ENCODE data around the gene ERBB2.

ERBB2 gene

DNA sequence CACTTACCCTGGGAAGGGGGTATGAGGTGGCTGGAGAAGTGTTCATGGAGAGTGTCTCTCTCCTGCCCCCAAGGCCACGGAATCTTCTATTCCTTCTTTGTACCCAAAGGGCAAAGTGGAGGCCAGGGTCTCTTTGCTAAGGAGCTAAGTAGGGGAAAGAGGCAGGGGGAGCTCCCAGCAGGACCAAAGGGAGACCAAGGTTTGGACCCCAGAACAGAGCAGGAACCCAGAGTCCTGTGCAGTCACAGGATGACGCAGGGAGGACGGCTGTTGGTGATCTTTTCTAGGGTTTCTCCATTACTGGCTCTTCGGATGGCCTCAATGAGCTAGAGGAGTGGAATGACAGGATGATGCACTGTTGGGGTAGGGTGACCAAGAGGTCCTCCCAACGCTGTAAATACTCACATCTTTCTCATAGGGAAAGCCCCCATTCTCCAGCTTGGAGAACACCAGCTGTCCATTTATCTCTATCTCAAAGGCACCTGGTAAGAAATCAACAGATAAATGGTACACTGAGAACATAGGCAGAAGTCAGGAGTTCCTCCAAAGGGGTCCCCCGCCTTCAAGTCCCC, 29.5 kb downstream of the ERBB2 start:
- FAIRE-seq, result no peak

DNA sequence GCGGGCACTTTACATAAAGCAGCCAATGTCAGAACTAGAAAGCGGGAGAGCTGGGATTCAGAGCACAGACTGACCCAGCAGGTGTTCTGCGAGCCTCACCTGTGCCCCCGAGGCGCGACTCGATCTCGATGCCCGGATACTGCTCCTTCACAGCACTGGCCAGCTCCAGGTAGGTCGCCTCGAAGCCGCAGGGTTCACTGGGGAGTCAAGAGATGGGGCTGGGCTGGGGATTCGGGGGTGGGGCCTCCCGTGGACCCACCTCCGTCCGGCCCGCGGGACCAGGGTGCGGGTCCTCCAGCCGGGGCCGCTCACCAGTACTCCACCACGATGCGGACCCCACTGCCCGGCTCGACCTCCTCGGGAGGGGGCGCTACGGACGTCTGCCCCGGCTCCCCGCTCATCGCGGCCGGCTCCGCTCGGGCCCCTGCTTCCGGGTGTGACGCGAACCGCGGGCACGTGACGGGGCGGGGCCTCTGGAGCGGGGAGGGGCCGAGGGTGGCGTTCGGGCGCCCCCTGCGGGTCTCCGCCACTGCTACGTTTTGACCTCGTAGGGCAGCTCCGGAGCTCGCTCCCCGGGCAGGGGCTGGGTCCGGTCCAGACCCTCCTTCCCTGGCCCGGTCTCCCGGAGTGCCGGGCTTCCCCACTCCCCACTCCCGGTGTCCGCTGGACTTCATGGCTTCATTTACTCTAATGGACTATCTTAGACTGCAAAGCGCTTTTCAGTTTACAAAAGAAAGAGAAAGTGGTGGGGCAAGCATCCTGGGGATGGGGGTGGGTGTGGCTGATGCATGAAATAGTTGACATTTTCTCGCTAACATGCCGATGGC, 30.4 kb downstream of the ERBB2 start, which contains the start of gene MIEN1:
MIEN1 (minus strand) TSS at position 438 of the 827 bp plus-strand sequence; CDS start at position 401, 37 bp downstream.
- no peak for FAIRE-seq

GRCh38 chr17:39732586-39732985, 32.7 kb downstream of the ERBB2 start:
- FAIRE-seq, result no peak

GRCh38 chr17:39735882-39736281, 36.0 kb downstream of the ERBB2 start:
- FAIRE-seq, result no peak

GRCh38 chr17:39736319-39737165, 36.7 kb downstream of the ERBB2 start:
- no peak for FAIRE-seq

DNA sequence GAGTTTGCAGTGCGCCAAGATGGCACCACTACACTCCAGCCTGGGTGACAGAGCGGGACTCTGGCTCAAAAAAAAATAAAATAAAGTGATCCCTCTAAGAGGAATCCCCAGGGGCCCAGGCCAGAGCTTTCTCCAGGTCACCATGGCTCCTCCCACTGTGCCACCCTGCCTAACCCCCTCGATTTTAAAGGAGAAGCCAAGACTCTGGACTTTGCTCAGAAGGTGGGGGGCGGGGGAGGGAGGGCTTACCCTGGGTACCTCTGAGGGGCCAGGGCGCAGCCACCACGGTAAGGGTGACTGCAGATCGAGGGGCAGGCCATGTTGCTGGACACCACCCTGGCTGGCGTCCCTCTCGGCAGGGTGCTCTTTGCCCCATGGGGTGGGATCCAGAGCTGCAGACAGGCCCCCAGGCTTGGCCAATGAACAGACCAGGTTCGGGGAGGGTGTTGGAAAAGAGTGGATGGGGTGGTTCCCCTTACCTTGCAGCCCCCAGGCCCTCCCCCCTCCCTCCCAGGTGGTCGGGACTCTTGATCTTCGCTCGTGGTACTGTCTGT, 37.4 kb downstream of the ERBB2 start:
- FAIRE-seq, result no peak

GRCh38 chr17:39737760-39738567, 38.1 kb downstream of the ERBB2 start, which contains the start of gene GRB7:
Gene GRB7, plus strand, starts transcription at chr17:39737938. Its CDS starts 4,364 bp downstream, at chr17:39742302.
- FAIRE-seq, result no peak

DNA sequence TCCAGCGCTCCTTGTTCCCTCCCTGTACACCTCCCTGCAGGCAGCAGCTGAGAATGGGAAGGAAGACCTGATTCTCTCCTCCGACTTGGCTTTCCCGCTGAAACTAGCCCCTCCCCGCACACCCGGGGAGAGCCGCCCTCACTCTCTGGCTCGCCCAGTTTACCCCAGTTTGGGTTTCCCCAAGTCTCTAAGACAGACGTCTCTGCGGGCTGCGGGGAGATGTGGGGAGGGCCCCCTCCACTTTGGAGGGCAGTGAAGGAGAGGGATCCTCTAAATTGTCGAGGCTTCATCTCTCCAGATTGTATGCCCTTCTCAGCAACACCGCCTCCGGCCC, 38.7 kb downstream of the ERBB2 start:
- no peak for FAIRE-seq

DNA sequence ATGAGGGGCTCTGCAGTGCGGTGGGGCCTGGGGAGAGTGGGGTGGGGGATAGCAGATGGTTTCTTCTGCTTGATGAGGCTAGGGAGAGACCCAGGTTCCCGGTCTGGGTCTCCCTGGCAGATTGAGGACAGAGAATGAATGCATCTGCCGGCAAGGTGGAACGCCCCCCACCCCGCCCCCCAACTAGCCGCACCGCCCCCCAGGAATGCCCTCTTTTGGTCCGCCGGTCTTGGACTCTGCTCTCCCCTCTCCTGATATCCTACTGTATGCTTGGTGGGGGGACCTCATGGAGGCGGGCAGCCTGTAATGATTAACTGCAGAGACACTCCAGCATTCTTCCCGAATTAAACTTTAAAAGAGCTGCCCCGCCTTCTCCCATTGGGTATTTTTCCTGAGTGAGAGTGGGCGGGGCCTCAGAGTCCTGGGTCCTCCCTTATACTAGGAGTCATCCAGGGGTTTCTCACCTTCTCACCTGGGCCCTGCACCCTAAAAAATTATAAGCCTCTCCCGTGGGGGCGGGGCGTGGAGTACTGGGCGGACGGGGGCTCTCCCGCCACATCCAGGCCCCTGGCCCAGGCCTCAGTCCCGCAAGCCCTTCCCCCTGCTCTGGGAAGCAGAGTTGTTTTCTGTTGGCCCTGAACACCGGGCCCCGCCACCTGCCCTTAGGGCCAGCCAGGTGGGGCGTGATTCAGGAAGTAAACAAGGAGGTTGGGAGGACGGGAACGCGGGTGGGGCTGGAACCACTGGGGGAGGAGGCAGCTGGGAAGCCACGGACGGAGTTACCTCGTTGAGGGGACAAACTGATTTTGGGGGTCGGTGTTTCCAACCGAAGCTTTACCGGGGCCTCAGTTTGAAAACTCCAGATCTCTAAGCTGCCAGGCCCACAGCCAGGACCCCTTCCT, 39.4 kb downstream of the ERBB2 start:
- FAIRE-seq, result no peak

- no peak for FAIRE-seq
These were observed 40.1 kb downstream of the ERBB2 start for GRCh38 chr17:39739885-39740356.

DNA sequence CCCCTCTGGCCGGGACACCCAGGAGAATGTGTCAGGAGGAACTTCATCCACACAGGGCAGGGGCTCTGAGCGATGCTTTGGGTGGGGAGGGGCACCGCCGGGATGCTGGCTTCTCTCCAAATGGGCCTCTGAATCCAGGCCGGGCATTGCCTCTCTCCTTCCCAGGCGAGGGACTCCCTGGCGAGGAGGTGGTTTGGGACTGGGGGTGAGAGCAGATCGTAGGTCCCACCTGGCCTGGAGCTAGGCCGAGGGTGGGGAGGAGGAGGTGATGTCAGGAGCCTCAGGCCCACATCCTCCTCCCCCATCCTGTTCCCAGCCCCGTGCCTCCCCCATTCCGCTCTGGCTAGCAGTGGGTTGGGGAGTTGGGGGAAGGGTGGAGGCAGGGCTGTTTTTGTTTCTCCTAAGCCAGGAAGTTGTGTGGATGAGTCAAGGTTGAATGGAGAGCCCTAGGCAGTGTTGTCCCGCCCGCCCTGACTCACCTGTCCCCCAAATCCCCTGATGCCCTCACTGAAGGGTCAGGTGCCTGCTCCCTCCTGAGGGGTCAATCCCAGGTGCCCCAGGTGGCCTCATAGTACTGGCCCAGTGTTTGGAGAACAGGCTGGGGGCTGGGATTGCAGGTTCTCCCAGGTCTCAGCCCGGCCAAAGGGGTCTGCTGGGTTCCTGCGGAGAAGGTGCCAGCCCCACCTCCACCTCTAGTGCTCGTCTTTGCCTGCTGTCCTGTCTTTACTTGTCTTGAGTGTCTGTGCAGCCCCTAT, 40.7 kb downstream of the ERBB2 start:
- FAIRE-seq, result no peak

DNA sequence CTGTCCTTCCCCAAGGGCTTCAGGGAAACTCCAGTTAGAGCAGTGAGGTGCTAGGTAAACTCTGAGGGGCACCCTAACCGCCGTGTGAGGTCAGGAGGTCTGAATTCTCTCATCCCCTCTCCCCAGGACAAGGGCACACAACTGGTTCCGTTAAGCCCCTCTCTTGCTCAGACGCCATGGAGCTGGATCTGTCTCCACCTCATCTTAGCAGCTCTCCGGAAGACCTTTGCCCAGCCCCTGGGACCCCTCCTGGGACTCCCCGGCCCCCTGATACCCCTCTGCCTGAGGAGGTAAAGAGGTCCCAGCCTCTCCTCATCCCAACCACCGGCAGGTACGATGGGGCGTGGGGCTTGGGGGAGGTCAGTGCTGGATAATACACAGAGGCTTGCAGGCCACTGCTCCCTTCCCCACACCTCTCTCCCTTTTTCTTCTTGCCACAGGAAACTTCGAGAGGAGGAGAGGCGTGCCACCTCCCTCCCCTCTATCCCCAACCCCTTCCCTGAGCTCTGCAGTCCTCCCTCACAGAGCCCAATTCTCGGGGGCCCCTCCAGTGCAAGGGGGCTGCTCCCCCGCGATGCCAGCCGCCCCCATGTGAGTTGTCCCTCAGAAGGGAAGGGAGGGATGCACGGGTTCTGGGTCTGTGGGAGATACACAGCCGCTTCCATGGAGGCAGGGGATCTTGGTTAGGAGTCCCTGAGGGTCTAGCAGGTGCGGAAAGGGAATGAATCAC, 42.4 kb downstream of the ERBB2 start:
- no peak for FAIRE-seq

DNA sequence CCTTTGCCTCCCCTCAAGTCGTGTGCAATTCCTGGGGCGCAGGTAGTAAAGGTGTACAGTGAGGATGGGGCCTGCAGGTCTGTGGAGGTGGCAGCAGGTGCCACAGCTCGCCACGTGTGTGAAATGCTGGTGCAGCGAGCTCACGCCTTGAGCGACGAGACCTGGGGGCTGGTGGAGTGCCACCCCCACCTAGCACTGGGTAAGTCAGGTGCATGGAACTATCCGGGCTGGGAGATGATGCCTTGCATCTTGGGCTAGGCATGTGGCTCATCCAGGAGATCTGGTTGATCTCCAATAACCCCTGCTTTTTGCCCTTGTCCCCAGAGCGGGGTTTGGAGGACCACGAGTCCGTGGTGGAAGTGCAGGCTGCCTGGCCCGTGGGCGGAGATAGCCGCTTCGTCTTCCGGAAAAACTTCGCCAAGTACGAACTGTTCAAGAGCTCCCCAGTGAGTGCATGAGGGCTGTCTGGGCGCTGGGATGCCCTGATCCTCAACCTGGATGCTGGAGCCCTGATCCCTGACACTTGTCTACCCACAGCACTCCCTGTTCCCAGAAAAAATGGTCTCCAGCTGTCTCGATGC, 43.1 kb downstream of the ERBB2 start:
- no peak for FAIRE-seq

GRCh38 chr17:39744075-39744835, 44.4 kb downstream of the ERBB2 start:
- no peak for FAIRE-seq

- no peak for FAIRE-seq
These were observed 45.0 kb downstream of the ERBB2 start for GRCh38 chr17:39744836-39745215.

DNA sequence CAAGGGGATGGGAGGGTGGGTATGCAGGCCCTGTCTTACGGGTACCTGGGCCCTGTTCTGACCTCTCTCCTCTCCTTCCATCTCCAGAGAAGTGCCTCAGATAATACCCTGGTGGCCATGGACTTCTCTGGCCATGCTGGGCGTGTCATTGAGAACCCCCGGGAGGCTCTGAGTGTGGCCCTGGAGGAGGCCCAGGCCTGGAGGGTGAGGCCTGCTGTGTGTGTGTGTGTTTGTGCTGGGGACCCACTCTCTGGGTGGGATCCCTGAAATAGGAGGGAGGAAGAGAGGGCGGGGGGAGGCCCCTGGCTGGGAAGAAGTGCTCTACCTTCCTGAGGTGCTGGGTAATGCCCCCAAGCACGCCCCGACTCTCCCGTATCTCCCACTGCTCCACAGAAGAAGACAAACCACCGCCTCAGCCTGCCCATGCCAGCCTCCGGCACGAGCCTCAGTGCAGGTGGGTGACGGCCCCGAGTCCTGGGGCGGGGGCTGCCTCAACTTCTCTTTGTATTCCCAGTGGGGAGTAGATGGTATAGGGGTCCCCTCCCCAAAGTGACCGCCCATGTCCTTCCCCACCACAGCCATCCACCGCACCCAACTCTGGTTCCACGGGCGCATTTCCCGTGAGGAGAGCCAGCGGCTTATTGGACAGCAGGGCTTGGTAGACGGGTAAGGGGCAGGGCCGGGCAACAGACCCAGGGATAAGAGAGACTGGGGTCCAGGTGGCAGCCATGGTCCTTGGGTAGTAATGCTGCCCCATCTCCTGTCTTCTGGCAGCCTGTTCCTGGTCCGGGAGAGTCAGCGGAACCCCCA, 45.7 kb downstream of the ERBB2 start:
- no peak for FAIRE-seq

GRCh38 chr17:39746145-39746461, 46.2 kb downstream of the ERBB2 start:
- no peak for FAIRE-seq

DNA sequence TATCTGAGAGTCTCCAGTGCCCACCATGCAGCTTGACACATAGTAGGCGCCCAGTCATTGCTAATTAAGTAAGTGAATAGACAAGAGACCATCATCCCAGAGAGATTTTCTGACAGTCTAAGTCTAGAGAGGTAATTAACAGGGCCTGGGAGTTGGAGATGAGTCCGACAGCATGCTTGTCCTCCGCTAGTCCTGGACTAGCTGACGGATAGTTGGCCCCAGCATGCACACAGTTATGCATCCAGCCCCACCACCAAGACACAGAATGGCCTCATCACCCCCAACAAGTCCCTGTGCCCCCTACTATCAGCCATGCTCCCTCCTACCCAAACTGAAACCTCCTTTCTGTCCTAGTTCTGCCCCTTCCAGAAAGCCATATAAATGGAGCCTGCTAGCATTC, 47.9 kb downstream of the ERBB2 start:
- FAIRE-seq, result no peak
